Measurements from ENCODE around the gene OR52E6. TPM values are rescaled to one million over a fixed set of nuclear protein-coding genes. Genes with fewer than 3 reads are reported as not detected.

Gene OR52E6
- not detected for total RNA-seq

DNA sequence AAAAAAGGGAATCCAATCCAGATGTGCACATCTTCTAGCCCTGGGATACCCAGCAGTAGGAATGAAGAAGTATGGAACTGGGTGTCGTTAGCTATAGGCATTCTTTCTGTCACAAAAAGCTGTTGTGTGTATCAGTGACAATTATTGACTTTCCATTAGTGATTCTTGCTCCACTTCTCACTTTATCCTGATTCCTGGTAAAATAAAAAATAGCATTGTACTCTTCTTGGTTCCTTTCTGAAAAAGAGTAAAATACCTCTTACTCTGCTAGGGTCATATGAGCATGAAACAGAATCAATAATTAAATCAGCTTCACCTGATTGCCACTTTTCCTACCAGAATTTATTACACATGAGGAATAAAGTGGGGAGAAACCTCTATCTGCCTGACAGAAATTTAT lies at the start of gene OR52E6:
Gene OR52E6 (minus strand): TSS at position 101 of the 400 bp plus-strand sequence. CDS start 0 bp downstream, at position 101.
- ChIA-PET POLR2A (no interaction called here), CTCF (no interaction called here)

DNA sequence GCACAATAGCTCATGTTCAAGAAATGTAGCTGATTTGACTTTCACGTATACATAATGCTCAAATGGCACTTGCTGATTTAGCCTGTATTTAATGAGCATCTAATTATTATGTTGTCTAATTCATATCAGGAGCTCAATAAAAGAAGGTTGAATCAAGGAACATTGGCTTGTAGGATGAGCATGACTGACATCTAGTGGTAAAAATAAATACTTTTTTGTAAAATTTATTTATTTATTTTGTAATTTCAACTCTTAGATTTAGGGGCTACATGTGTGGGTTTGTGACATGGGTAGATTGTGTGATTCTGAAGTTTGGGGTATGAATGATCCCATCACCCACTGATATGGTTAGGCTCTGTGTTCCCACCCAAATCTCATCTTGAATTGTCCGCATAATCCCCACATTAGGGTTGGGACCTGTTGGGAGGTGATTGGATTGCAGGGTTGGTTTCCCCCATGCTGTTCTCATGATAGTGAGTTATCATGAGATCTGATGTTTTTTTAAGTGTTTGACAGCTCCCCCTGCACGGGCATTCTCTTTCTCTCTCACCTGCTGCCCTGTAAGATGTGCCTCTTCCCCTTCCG lies 49.6 kb upstream of the OR52E6 start:
- ChIA-PET POLR2A (no interaction called here), CTCF (no interaction called here)

- POLR2A ChIA-PET = no interaction called here
- CTCF ChIA-PET = no interaction called here
Measured at GRCh38 chr11:5887661-5888060, 46.0 kb upstream of the OR52E6 start.

- POLR2A ChIA-PET = no interaction called here
- CTCF ChIA-PET = no interaction called here
Measured at GRCh38 chr11:5887172-5887571, 45.5 kb upstream of the OR52E6 start.

DNA sequence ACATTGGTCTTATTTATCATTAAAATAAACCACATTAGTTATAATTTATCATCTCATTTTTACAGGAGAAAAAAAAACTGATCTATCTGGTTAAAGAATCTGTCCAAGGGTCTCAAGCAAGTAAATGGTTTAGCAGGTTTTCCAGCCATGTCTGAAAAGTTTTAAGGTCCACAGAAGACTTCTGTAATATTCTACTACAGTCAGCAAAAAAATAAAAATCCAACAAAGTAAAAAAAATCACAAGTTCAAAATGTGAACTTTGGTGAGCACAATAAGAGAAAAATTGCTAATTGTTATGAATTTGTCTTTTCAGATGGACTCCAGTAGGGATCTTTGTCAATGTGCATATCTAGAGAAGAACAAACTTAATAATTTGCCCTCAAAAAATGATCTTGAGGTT lies 40.1 kb upstream of the OR52E6 start:
- POLR2A ChIA-PET = no interaction called here
- CTCF ChIA-PET = no interaction called here

DNA sequence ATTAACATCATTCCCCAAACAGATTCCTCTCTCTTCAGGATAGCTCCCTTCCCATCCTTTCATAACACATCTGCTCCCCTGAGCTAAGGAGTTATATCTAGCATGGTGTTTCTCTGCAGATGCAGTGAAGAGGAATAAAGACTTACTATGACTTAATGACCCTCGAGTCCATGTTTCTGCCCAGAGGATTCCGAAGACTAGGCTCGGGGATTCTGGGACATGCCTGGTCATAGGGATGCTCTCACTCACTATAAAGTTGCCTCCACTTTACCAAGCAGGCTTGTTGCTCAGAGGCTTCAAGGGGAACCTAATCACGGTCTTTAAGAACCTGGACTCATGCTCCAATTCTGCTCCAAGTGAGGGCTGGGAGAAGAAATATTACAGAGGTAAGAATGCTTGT lies 38.6 kb upstream of the OR52E6 start, which contains the start of gene OR52E4:
Gene OR52E4 (plus strand): TSS at position 301 of the 400 bp plus-strand sequence. CDS start 3,664 bp downstream, outside the sequence.
- CTCF ChIA-PET = no interaction called here
- POLR2A ChIA-PET = no interaction called here

GRCh38 chr11:5878564-5878963 lies 36.9 kb upstream of the OR52E6 start:
- CTCF ChIA-PET = no interaction called here

GRCh38 chr11:5865826-5866225 lies 24.1 kb upstream of the OR52E6 start:
- POLR2A ChIA-PET = no interaction called here
- CTCF ChIA-PET = no interaction called here

More at GRCh38 chr11:5878564-5878963, 36.9 kb upstream of the OR52E6 start:
- POLR2A ChIA-PET = no interaction called here

DNA sequence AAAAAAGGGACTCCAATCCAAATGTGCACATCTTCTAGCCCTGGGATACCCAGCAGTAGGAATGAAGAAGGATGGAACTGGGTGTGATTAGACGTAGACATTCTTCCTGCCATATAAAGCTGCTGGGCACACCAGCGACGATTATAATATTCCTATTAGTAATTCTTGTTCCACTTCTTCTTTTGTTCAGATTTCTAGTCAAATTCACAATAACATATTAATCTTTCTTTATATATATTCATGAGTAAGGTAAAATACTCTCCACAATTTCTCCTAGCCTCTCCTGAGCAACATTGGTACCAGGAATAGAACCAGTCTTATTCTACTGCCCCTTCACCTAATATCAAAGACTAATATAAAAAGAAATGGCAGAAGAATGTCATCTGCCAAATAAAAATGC lies 15.9 kb upstream of the OR52E6 start, which contains the start of gene OR52E8:
Gene OR52E8 (minus strand): TSS at position 101 of the 400 bp plus-strand sequence. CDS start 0 bp downstream, at position 101.
- ChIA-PET POLR2A (no interaction called here), CTCF (no interaction called here)

- ChIA-PET CTCF (no interaction called here), POLR2A (no interaction called here)
Measured at GRCh38 chr11:5851002-5851401, 9.3 kb upstream of the OR52E6 start.

- POLR2A ChIA-PET = no interaction called here
- CTCF ChIA-PET = no interaction called here
Measured at GRCh38 chr11:5847711-5848110, 6.0 kb upstream of the OR52E6 start.

- ChIA-PET CTCF (no interaction called here), POLR2A (no interaction called here)
Measured at GRCh38 chr11:5846701-5847100, 5.0 kb upstream of the OR52E6 start.

GRCh38 chr11:5837695-5838094 lies 4.0 kb downstream of the OR52E6 start:
- POLR2A ChIA-PET = no interaction called here
- CTCF ChIA-PET = interaction anchor here (0.6 kb wide), 1 partner anchor 10 kb away, joined by 3 read pairs; no protein-coding TSS in a partner anchor

DNA sequence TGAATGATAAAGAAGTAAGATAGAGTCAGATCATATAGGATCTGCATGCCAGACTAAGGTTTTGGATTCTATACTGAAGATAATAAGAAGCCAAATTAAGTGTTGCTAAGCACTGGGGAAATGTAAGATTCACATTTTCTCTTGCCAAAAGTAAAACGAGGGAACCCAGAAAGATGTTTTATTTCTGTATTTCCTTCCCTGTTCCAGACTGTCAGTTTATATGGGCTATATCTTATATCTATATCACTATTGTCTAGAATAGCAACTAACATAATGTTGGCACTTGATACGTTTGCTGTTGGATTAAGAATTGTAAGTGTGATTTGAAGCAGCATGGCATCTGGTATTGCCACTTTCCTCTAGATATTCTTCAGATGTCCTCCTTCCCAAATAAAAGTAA lies 8.3 kb downstream of the OR52E6 start:
- CTCF ChIA-PET = no interaction called here
- POLR2A ChIA-PET = no interaction called here

DNA sequence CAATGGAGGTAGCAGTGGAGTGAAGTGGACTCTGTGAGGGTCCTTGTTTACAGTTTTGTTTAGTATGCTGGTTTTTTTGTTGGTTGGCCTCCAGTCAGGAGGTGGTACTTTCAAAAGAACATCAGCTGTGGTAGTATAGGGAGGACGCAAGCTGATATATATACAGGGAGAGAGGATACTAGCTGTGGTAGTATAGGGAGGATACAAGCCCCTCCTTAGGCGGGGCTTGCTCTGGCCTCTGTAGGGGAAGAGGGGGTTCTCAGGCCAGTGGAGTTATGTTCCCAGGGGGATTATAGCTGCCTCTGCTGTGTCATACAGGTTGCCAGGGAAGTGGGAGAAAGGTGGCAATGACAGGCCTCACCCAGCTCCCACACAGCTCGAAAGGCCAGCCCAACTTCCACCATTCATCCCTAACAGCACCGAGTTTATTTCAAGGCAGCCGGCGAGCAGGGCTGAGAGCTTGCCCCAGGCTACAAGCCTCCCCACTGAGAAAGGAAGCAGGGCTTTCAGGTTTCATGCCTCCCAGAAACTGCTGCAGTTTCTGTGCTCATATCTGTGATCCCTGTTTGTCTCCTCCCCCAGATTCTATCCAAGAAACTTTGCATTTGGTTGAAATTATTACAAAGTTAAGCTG lies 10.4 kb downstream of the OR52E6 start:
- POLR2A ChIA-PET = no interaction called here
- CTCF ChIA-PET = interaction anchor here (0.6 kb wide), 1 partner anchor 7 kb away, joined by 3 read pairs; no protein-coding TSS in a partner anchor

DNA sequence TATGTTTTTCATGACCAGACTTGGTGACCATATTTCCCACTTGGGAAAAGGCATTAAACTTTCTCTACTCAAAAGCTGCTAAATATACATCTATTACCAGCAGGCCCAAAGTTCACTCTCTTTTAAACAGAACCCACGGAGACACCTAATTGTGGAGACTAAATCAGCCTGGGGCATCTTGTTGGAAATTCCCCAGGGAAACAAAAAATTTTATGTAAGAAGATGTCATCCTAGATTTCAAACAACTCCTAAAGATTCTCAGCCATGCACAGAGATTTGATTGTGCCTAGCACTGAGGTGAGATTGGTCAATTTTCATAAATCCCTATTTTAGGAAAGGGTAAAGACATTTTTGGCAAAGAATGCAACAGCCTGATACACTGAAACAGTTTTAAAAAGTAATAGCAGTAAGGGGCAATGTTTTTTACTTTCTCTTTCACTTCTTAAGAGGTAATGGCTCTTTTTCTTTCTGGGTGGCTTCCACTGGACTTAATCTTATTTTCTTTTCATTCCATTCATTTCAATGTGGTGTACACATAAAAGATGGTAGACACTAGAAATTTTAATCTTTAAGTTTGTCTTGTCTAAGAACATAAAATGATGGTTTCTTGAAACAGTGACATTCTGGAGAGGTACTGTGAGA lies 23.3 kb downstream of the OR52E6 start:
- ChIA-PET CTCF (no interaction called here), POLR2A (no interaction called here)

DNA sequence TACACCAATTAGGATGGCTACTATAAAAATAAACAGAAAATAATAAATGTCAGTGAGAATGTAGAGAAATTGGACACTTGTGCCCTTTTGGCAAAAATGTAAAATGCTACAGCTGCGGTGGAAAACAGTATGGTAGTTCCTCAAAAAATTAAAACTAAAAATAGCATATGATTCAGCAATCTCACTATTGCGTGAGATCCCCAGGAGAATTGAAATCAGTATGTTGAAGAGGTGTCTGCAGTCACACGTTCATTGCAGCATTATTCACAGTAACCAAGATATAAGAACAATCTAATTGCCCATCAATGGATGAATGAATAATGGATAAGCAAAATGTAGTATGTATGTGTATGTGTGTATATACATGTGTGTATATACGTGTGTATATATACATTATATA lies 26.2 kb downstream of the OR52E6 start:
- POLR2A ChIA-PET = no interaction called here
- CTCF ChIA-PET = no interaction called here

DNA sequence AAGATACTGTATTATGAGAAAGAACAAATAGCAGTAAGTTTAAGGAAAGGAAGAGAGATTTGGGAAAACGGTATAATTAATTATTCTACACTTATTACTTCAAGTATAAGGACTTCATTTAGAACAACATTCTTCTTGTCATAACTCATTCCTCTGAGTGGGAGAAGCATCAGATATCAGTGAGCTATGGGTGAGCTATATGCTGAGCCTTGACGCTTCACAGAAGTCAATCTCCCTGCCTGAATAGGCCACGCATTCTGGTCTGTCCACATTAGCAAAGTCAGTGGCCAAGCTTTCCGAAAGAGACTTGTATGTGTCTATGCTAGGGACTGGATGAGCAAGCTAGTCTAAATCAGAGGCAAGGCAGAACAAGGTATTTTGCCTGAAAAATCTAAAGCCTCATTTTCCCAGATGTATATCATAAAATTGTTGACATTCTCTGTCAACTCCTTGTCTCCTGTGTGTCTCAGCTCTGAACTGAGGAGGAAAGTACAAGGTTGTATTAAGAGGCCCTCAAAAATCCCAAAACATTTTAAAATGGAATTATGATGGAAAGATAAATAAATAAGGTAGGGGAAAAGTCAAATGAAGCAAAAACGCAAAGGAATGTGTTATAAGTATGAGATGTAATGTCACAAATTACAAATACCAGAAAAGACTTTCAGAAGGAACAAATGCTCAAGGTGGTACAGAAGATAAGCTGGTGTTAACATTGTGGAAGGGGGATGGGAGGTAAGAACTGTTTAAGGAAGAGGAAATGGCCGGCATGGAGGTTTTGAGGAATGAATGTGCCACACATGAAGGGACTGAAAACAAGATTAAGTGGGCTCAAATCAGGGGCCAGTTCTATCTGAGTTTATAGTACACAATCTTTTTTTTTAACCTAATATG lies 31.5 kb downstream of the OR52E6 start:
- POLR2A ChIA-PET = no interaction called here
- CTCF ChIA-PET = interaction anchor here (1.2 to 1.5 kb wide), 2 partner anchors 210 to 334 kb away, joined by 4 to 8 read pairs; no protein-coding TSS in a partner anchor

- POLR2A ChIA-PET = no interaction called here
- CTCF ChIA-PET = interaction anchor here (1.2 to 1.5 kb wide), 2 partner anchors 209 to 333 kb away, joined by 4 to 8 read pairs; no protein-coding TSS in a partner anchor
Measured at GRCh38 chr11:5809122-5809519, 32.6 kb downstream of the OR52E6 start.

DNA sequence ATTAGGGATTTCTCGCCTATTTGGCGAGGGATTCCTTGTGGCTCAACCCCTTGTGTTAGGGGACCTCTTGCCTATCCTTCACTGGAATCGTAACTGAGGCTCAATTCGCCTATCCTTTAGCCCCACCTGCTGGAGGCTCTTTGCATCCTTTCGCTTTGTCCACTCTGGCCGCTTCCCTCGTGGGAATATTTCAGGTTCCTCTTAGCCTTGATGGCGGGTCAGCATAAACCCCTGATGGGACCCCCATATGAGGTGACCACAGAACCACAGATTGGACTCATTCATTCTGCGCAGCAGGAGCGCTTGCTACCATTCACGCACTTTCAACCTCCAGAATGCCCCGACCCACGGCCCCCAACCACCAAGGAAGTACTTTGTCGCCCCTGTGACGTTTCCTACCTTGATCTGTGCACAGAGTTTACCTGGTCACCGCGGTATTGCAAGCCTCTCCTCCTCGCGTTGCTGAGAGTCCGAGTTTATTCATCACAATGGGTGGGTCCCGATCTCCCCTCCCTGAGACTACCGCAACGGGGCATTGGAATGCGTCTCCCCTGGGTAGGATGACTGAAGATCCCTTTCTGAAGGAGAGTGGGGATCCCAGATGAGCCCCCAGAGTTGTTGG lies 33.1 kb downstream of the OR52E6 start, which contains the start of gene OR52N2:
Gene OR52N2 (plus strand): TSS at position 425 of the 622 bp plus-strand sequence. CDS start 11,412 bp downstream, outside the sequence.
- CTCF ChIA-PET = interaction anchor here (1.2 kb wide), 1 partner anchor 209 kb away, joined by 8 read pairs; no protein-coding TSS in a partner anchor
- POLR2A ChIA-PET = no interaction called here
